NT2/D1 (cell line): ENCODE measurements around the gene DCT.

ENCODE experiments used
- YY1 ChIP-seq: IDR thresholded peaks from 2 replicates; pipeline ENCODE4 v1.6.1; 2011; ENCODE audit not compliant: insufficient read length, insufficient read depth
- ZNF274 ChIP-seq: IDR thresholded peaks from 2 replicates; pipeline ENCODE4 v1.6.1; 2011; ENCODE audit warnings: mild to moderate bottlenecking, low read depth, low read length

DNA sequence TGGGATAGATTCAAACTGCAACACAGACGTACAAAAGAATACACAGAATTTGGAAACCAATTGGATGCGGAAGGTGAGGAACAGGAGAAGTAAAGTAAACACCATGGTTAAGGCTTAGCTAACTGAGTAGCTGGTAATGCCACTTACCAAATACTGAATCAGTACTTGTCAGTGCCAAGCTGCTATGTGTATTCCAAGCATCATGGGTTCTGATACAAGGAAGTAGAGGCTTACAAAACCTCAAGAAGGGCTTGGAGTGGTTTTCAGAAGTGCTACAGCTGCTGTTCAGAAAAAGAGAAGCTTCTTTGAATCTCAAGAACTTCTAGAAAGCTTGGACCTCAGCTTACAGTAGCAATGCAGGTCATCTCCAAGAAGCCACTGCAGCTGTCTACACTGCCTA is 35.9 kb upstream of the DCT start:
- TF ChIP-seq YY1, result no peak
- TF ChIP-seq ZNF274, result no peak
